CD8-positive, alpha-beta memory T cell (primary cell): ENCODE measurements around the gene TBL1X. TPM values are rescaled to one million over a fixed set of nuclear protein-coding genes. Genes with fewer than 3 reads are reported as not detected.

ENCODE experiments used
- CTCF ChIA-PET: fragments of 350-600 bp; sonication (Branson Sonifier 250); formaldehyde crosslinking; loops from one replicate; lab custom pipeline; 2021; ENCODE audit warnings: antibody characterized with exemption; lab: Charles Lee
- POLR2A ChIA-PET: fragments of 350-600 bp; sonication (Branson Sonifier 250); formaldehyde crosslinking; loops from one replicate; lab custom pipeline; 2021; ENCODE audit warnings: antibody characterized with exemption; lab: Charles Lee
- DNase-seq, 5 donors: peaks; one replicate each; pipeline versions ENCODE4 v3.0.0 to v3.0.0-alpha.2; 2020 to 2022; ENCODE audit warnings: mixed read lengths in 1 of 5
- H3K27ac ChIP-seq: one replicate; pipeline ENCODE4 v1.7.0; 2013; ENCODE audit warnings: low read depth, mild to moderate bottlenecking, low read length, moderate library complexity
- H3K27me3 ChIP-seq: 2 replicates; pipeline ENCODE4 v1.7.0; 2013; ENCODE audit warnings: low read length, mild to moderate bottlenecking; ENCODE audit not compliant: insufficient read depth, poor library complexity, severe bottlenecking
- H3K36me3 ChIP-seq: 2 replicates; pipeline ENCODE4 v1.7.0; 2013; ENCODE audit warnings: mild to moderate bottlenecking, low read length, moderate library complexity; ENCODE audit not compliant: insufficient read depth
- H3K4me1 ChIP-seq: 2 replicates; pipeline ENCODE4 v1.7.0; 2013; ENCODE audit warnings: mild to moderate bottlenecking, low read length, moderate library complexity; ENCODE audit not compliant: insufficient read depth
- H3K4me3 ChIP-seq: 2 replicates; pipeline ENCODE4 v1.7.0; 2013; ENCODE audit warnings: mild to moderate bottlenecking, low read length
- H3K9me3 ChIP-seq: 2 replicates; pipeline ENCODE4 v1.7.0; 2013; ENCODE audit warnings: mild to moderate bottlenecking, low read length
- H3K27ac Mint-ChIP-seq, 8 donors: one replicate each; pipeline ENCODE4 v1.8.0; 2020 to 2021; ENCODE audit warnings: mixed read lengths in 8 of 8, mild to moderate bottlenecking in 6 of 8, inconsistent platforms in 3 of 8, moderate library complexity in 3 of 8
- H3K27me3 Mint-ChIP-seq, 2 donors: one replicate each; pipeline ENCODE4 v1.8.0; 2020 to 2021; ENCODE audit warnings: mixed read lengths in 2 of 2, mild to moderate bottlenecking in 1 of 2, moderate library complexity in 1 of 2
- H3K36me3 Mint-ChIP-seq, 3 donors: one replicate each; pipeline ENCODE4 v1.8.0; 2020 to 2021; ENCODE audit warnings: mixed read lengths in 3 of 3, inconsistent platforms in 1 of 3, mild to moderate bottlenecking in 1 of 3
- H3K4me1 Mint-ChIP-seq, 3 donors: one replicate each; pipeline ENCODE4 v1.8.0; 2020 to 2021; ENCODE audit warnings: mixed read lengths in 3 of 3, inconsistent platforms in 1 of 3, mild to moderate bottlenecking in 1 of 3
- H3K4me3 Mint-ChIP-seq, 7 donors: one replicate each; pipeline ENCODE4 v1.8.0; 2020 to 2021; ENCODE audit warnings: mixed read lengths in 7 of 7, mild to moderate bottlenecking in 6 of 7, moderate library complexity in 4 of 7, inconsistent platforms in 2 of 7
- H3K9me3 Mint-ChIP-seq, 5 donors: one replicate each; pipeline ENCODE4 v1.8.0; 2020 to 2022; ENCODE audit warnings: mixed read lengths in 5 of 5, mild to moderate bottlenecking in 3 of 5, moderate library complexity in 2 of 5, inconsistent platforms in 1 of 5
- polyA plus RNA-seq: library from polyadenylated mRNA; unstranded; fragments of 300-500 nt; fragmentation: Illumina TruSeq; gene quantifications from one replicate; pipeline ENCODE4 v1.2.3, GENCODE V29; 2021
- total RNA-seq, 2 experiments: library from RNA; stranded (reverse); gene quantifications; one replicate each; pipeline ENCODE4 v1.2.3, GENCODE V29; 2021

TBL1X gene
- total and polyA plus RNA-seq, 3 experiments from 2014 or later = 16.1 to 25.0 (median 21.3) TPM

GRCh38 chrX:9681011-9681410, 216.2 kb downstream of the TBL1X start:
- Mint-ChIP-seq H3K36me3 (peaks cover 0 to 40% (median 8%) of the 10 kb centered on the region in 3 donors), H3K4me3 (no peak overlapping the region), H3K4me1 (peaks cover 16 to 21% (median 20%) of the 10 kb centered on the region in 3 donors), H3K27me3 (no peaks in the 10 kb centered on the region), H3K27ac (no peak overlapping the region), H3K9me3 (peaks cover 0 to under 1% (median 0%) of the 10 kb centered on the region in 5 donors)
- CTCF ChIA-PET = no interaction called here
- H3K9me3 ChIP-seq = no peaks in the 10 kb centered on the region
- H3K27ac ChIP-seq = no peak overlapping the region
- H3K36me3 ChIP-seq = no peaks in the 10 kb centered on the region
- POLR2A ChIA-PET = no interaction called here
- no peaks in the 10 kb centered on the region for H3K4me1 ChIP-seq
- H3K27me3 ChIP-seq = no peaks in the 10 kb centered on the region
- no peak overlapping the region for H3K4me3 ChIP-seq
- no peak for DNase-seq

DNA sequence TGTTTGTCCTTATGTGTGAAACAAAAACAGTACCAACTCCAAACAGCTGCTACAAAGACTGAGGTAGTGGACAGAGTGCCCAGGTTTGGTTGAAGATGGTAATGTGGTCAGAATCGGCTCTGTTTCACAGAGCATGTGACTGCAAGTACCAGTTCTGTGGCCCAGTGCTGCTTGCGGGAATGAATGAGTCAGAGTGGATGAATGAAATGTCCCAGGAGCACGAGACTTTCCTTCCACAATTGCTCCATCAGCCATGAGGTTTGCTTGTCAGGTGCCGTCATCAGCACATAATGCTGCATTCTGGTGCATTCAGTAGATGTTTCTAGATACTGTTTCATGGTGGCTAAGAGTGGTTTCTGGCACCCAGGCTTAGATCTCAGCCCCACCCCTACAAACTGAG, 216.6 kb downstream of the TBL1X start:
- H3K4me3 ChIP-seq = no peak overlapping the region
- Mint-ChIP-seq H3K36me3 (peaks cover 0 to 45% (median 8%) of the 10 kb centered on the region in 3 donors), H3K27ac (no peak overlapping the region), H3K9me3 (no peaks in the 10 kb centered on the region), H3K4me3 (no peak overlapping the region), H3K27me3 (no peaks in the 10 kb centered on the region), H3K4me1 (peaks cover 16 to 18% (median 18%) of the 10 kb centered on the region in 3 donors)
- CTCF ChIA-PET = no interaction called here
- no peaks in the 10 kb centered on the region for H3K9me3 ChIP-seq
- DNase-seq = no peak
- H3K27ac ChIP-seq = no peak overlapping the region
- no peaks in the 10 kb centered on the region for H3K4me1 ChIP-seq
- H3K27me3 ChIP-seq = no peaks in the 10 kb centered on the region
- POLR2A ChIA-PET = no interaction called here
- H3K36me3 ChIP-seq = no peaks in the 10 kb centered on the region

DNA sequence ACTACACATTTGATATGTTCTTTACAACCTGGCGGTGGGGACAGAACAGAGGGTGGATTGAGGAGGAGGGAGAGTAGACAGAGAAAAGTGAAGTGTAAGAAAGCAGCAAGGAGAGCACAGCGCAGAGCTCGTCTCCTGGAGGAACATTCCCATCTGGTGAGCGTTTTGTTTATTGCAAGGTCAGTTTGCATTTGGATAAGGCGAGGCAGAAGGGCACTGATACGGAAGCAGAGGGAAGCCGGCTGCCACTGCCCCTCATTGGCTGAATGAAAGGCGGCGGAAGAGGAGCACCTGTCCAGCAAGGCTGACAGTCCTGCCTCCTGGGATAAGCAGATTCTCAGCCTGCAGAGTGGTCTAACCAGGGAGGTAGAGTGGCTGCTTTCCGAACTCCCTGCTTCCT, 217.6 kb downstream of the TBL1X start:
- Histone ChIP-seq H3K27me3 (no peaks in the 10 kb centered on the region), H3K4me1 (no peaks in the 10 kb centered on the region), H3K4me3 (no peak overlapping the region), H3K36me3 (no peaks in the 10 kb centered on the region), H3K27ac (no peak overlapping the region), H3K9me3 (no peaks in the 10 kb centered on the region)
- H3K36me3 Mint-ChIP-seq = peaks cover 0 to 54% (median 11%) of the 10 kb centered on the region in 3 donors
- ChIA-PET POLR2A (no interaction called here), CTCF (no interaction called here)
- no peaks in the 10 kb centered on the region for H3K9me3 Mint-ChIP-seq
- no peaks in the 10 kb centered on the region for H3K27me3 Mint-ChIP-seq
- DNase-seq = no peak
- peaks cover 7 to 8% (median 8%) of the 10 kb centered on the region in 3 donors for H3K4me1 Mint-ChIP-seq
- peak overlapping the region in 1 of 8 donors; percentile 78 for H3K27ac Mint-ChIP-seq
- no peak overlapping the region for H3K4me3 Mint-ChIP-seq

GRCh38 chrX:9682861-9683260, 218.0 kb downstream of the TBL1X start:
- Histone ChIP-seq H3K4me1 (no peaks in the 10 kb centered on the region), H3K4me3 (no peak overlapping the region), H3K36me3 (no peaks in the 10 kb centered on the region), H3K27me3 (no peaks in the 10 kb centered on the region), H3K9me3 (no peaks in the 10 kb centered on the region), H3K27ac (no peak overlapping the region)
- ChIA-PET CTCF (no interaction called here), POLR2A (no interaction called here)
- H3K27me3 Mint-ChIP-seq = no peaks in the 10 kb centered on the region
- H3K27ac Mint-ChIP-seq = no peak overlapping the region
- no peak for DNase-seq
- H3K4me1 Mint-ChIP-seq = peaks cover 4% of the 10 kb centered on the region in 3 donors
- peaks cover 0 to 57% (median 11%) of the 10 kb centered on the region in 3 donors for H3K36me3 Mint-ChIP-seq
- no peaks in the 10 kb centered on the region for H3K9me3 Mint-ChIP-seq
- H3K4me3 Mint-ChIP-seq = no peak overlapping the region

DNA sequence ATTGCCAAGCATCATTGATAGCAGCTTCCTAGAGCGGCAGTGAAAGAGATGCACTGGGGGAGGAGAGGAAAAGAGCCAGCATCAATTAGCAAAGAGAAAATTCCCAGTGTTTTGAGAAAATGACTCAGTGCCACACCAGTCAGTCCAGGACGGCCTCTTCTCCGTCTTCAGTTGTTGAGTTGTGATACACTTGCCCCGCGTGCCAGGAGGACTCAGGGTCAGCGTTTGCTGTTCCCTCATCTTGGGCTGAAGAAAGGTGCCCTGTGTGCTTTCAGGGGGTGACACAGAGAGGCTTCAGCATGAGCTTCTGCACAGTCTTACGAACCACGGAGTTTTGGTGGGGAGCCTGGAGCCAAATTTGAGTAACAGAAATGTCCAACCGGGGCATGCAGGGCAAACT, 218.5 kb downstream of the TBL1X start:
- H3K9me3 Mint-ChIP-seq = no peaks in the 10 kb centered on the region

DNA sequence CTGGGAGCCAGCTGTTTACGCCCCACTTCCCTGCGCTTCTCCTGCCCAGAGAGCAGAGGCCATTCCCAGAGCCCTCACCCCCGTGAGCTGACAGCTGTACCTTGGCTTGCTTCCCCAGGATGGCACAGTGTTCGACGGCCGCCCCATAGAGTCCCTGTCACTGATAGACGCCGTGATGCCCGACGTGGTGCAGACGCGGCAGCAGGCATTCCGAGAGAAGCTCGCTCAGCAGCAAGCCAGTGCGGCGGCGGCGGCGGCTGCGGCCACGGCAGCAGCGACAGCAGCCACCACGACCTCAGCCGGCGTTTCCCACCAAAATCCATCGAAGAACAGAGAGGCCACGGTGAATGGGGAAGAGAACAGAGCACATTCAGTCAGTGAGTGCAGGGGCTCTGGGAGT, 223.0 kb downstream of the TBL1X start:
- no peaks in the 10 kb centered on the region for H3K9me3 ChIP-seq
- CTCF ChIA-PET = no interaction called here
- POLR2A ChIA-PET = interaction anchor here (0.7 kb wide), 1 partner anchor 691 kb away, joined by 4 read pairs; no protein-coding TSS in a partner anchor
- peaks cover 0 to 2% of the 10 kb centered on the region in 2 donors for H3K27me3 Mint-ChIP-seq
- H3K4me3 ChIP-seq = no peak overlapping the region
- no peaks in the 10 kb centered on the region for H3K27me3 ChIP-seq
- H3K27ac ChIP-seq = no peak overlapping the region
- no peaks in the 10 kb centered on the region for H3K9me3 Mint-ChIP-seq
- DNase-seq = no peak
- H3K4me1 Mint-ChIP-seq = peaks cover 0 to 4% (median 4%) of the 10 kb centered on the region in 3 donors
- no peak overlapping the region for H3K27ac Mint-ChIP-seq
- no peak overlapping the region for H3K4me3 Mint-ChIP-seq
- H3K36me3 ChIP-seq = no peaks in the 10 kb centered on the region
- H3K4me1 ChIP-seq = no peaks in the 10 kb centered on the region
- peaks cover 0 to 74% (median 19%) of the 10 kb centered on the region in 3 donors for H3K36me3 Mint-ChIP-seq

More for the DNA sequence above, 218.5 kb downstream of the TBL1X start:
- H3K27me3 ChIP-seq = no peaks in the 10 kb centered on the region
- no peak overlapping the region for H3K4me3 ChIP-seq
- Mint-ChIP-seq H3K4me1 (peaks cover 0 to 2% (median 0%) of the 10 kb centered on the region in 3 donors), H3K27me3 (no peaks in the 10 kb centered on the region), H3K36me3 (peaks cover 0 to 62% (median 14%) of the 10 kb centered on the region in 3 donors), H3K4me3 (no peak overlapping the region), H3K27ac (no peak overlapping the region)
- H3K36me3 ChIP-seq = no peaks in the 10 kb centered on the region
- no peaks in the 10 kb centered on the region for H3K9me3 ChIP-seq
- no peaks in the 10 kb centered on the region for H3K4me1 ChIP-seq
- POLR2A ChIA-PET = no interaction called here
- CTCF ChIA-PET = no interaction called here
- no peak overlapping the region for H3K27ac ChIP-seq
- no peak for DNase-seq

DNA sequence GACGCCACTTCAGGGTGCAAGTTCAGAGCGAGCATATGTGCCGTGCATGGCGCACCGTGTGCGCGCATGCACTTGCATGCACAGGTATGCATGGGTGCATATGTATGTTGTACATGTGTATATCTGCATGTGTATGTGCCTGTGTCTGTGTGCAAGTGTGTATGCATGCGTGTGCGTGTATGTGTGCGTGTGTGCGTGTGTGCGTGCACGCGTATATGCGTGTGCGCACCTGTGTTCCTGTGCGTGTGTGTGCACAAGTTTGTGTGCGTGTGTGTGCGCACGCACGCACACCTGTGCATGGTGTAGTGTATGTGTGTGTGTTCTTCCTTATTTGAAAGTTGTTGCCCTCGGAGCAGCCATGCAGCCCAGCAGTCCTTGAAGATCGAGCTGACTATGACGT, 224.0 kb downstream of the TBL1X start:
- no peak overlapping the region for H3K4me3 Mint-ChIP-seq
- Histone ChIP-seq H3K36me3 (no peaks in the 10 kb centered on the region), H3K9me3 (no peaks in the 10 kb centered on the region), H3K4me3 (no peak overlapping the region), H3K27me3 (no peaks in the 10 kb centered on the region), H3K27ac (no peak overlapping the region), H3K4me1 (no peaks in the 10 kb centered on the region)
- peaks cover 0 to 13% (median 11%) of the 10 kb centered on the region in 3 donors for H3K4me1 Mint-ChIP-seq
- H3K27me3 Mint-ChIP-seq = peaks cover 0 to 2% of the 10 kb centered on the region in 2 donors
- CTCF ChIA-PET = no interaction called here
- POLR2A ChIA-PET = no interaction called here
- DNase-seq = no peak
- no peaks in the 10 kb centered on the region for H3K9me3 Mint-ChIP-seq
- peaks cover 0 to 75% (median 21%) of the 10 kb centered on the region in 3 donors for H3K36me3 Mint-ChIP-seq
- H3K27ac Mint-ChIP-seq = no peak overlapping the region

GRCh38 chrX:9690046-9690445, 225.2 kb downstream of the TBL1X start:
- no peak overlapping the region for H3K4me3 ChIP-seq
- no peaks in the 10 kb centered on the region for H3K4me1 ChIP-seq
- CTCF ChIA-PET = no interaction called here
- H3K27ac ChIP-seq = no peak overlapping the region
- POLR2A ChIA-PET = no interaction called here
- H3K9me3 ChIP-seq = no peaks in the 10 kb centered on the region
- H3K4me1 Mint-ChIP-seq = peaks cover 0 to 13% (median 11%) of the 10 kb centered on the region in 3 donors
- DNase-seq = no peak
- H3K4me3 Mint-ChIP-seq = no peak overlapping the region
- no peaks in the 10 kb centered on the region for H3K27me3 ChIP-seq
- H3K27me3 Mint-ChIP-seq = peaks cover 0 to 2% of the 10 kb centered on the region in 2 donors
- peaks cover 0 to 74% (median 21%) of the 10 kb centered on the region in 3 donors for H3K36me3 Mint-ChIP-seq
- no peaks in the 10 kb centered on the region for H3K36me3 ChIP-seq
- H3K27ac Mint-ChIP-seq = peak overlapping the region in 1 of 8 donors; percentile 76
- H3K9me3 Mint-ChIP-seq = no peaks in the 10 kb centered on the region
